ENCODE data around the gene USP40. TPM values are rescaled to one million over a fixed set of nuclear protein-coding genes. Genes with fewer than 3 reads are reported as not detected.

USP40 gene
- total RNA-seq, 1 experiment from 2014 or later: 127 TPM

DNA sequence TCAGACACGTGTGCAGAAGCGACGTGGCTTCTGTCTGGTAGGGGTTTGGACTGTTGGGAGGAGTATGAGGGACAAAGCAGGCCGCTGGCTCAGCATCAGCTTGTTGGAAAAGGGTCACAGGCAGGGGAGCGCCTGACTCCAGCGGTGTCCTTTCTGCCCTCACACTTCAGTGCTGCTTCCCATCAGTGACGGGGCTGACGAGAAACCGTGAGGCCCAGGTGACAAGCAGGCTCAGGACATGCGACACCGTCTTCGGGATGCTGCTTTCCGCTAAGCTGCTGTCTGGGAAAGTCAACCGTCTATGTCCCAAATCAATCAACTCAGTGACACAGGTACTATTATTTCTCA, 90.5 kb downstream of the USP40 start:
- Histone ChIP-seq H3K27me3 (ENCODE audit: insufficient read depth, low read depth) (no peaks in the 10 kb centered on the region), H3K9me2 (ENCODE audit: insufficient read depth) (no peaks in the 10 kb centered on the region), H3F3A (ENCODE audit: insufficient read depth, low read depth) (peaks cover 11% of the 10 kb centered on the region; the same call in 1 of the 2 replicates), H3K4me2 (no peak overlapping the region), H3K27ac (no peak overlapping the region), H2AFZ (no peak overlapping the region), H3K36me3 (ENCODE audit: low read depth) (no peaks in the 10 kb centered on the region), H4K20me1 (ENCODE audit: insufficient read depth) (no peaks in the 10 kb centered on the region), H3K4me3 (no peak overlapping the region), H3K79me2 (ENCODE audit: low read depth) (no peaks in the 10 kb centered on the region), H3K9me3 (ENCODE audit: insufficient read depth, low read depth) (no peaks in the 10 kb centered on the region), H3K4me1 (replicated peaks; ENCODE audit: insufficient read depth) (no peaks in the 10 kb centered on the region)
- CTCF ChIA-PET: no interaction called here
- intact Hi-C loops (cut with micrococcal nuclease; ENCODE audit: unreplicated experiment): no loop called here
- DNase-seq: no peak
- POLR2A ChIA-PET (ENCODE audit: unreplicated experiment): no interaction called here
- TF ChIP-seq, protein P1, sequence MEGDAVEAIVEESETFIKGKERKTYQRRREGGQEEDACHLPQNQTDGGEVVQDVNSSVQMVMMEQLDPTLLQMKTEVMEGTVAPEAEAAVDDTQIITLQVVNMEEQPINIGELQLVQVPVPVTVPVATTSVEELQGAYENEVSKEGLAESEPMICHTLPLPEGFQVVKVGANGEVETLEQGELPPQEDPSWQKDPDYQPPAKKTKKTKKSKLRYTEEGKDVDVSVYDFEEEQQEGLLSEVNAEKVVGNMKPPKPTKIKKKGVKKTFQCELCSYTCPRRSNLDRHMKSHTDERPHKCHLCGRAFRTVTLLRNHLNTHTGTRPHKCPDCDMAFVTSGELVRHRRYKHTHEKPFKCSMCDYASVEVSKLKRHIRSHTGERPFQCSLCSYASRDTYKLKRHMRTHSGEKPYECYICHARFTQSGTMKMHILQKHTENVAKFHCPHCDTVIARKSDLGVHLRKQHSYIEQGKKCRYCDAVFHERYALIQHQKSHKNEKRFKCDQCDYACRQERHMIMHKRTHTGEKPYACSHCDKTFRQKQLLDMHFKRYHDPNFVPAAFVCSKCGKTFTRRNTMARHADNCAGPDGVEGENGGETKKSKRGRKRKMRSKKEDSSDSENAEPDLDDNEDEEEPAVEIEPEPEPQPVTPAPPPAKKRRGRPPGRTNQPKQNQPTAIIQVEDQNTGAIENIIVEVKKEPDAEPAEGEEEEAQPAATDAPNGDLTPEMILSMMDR (conservative IDR thresholded peaks at IDR 0.05): no peak
- no peak for TF ChIP-seq EZH2 (IDR thresholded peaks at IDR 0.05; ENCODE audit: low read depth)
- BruUV-seq (replicated peaks): no TSS peak

DNA sequence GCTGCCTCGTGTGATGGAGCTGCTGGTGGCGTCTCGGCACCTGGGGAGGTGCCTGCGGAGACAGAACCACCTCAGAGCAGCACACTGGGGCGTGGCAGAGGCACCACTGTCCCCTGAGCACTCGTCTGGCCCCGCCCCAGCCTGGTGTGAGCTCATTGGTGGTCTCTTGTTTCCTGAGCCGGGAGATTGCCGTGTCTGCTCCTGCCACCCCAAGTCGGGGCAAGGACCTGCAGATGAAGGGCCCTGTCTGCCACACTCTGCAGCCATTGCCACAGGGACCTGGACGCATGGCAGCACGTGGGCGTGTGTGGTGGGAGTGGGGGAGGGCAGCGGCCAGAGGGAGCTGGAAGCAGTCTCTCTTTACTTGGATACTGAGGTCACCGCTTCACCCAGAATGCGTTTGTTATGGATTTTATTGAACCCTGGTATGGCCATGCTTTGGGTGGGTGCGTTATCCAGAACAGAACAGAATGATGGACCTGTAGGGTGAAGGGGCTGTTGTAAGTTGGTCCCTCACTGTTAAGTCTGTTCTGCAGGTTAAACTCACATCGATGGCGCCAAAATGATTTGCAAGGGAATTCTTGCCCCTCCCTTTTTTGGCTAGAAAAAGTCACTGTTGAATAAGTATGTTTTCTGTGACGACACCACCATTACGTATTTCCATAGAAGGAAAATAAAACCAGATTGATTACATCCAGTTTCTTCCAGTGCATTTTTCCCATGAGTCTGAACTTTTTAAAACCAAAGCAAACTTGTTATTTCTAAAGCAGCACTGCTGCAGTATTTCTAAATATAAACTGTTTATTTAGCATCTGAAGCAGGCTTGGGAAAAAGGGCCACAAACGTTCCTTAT, 92.0 kb downstream of the USP40 start:
- Histone ChIP-seq H2AFZ (no peak overlapping the region), H3K27me3 (ENCODE audit: insufficient read depth, low read depth) (no peaks in the 10 kb centered on the region), H3K4me2 (no peak overlapping the region), H3F3A (ENCODE audit: insufficient read depth, low read depth) (peaks cover 11% of the 10 kb centered on the region; the same call in 1 of the 2 replicates), H3K79me2 (ENCODE audit: low read depth) (no peaks in the 10 kb centered on the region), H3K36me3 (ENCODE audit: low read depth) (0 out of 2 replicates have a peak, but pooled peaks cover 9% of the 10 kb centered on the region), H3K4me1 (replicated peaks; ENCODE audit: insufficient read depth) (no peaks in the 10 kb centered on the region), H4K20me1 (ENCODE audit: insufficient read depth) (0 out of 2 replicates have a peak, but pooled peaks cover 3% of the 10 kb centered on the region), H3K9me2 (ENCODE audit: insufficient read depth) (no peaks in the 10 kb centered on the region), H3K9me3 (ENCODE audit: insufficient read depth, low read depth) (no peaks in the 10 kb centered on the region), H3K4me3 (no peak overlapping the region), H3K27ac (no peak overlapping the region)
- ChIA-PET POLR2A (ENCODE audit: unreplicated experiment) (interaction anchor here (0.6 to 0.9 kb wide), 4 partner anchors 217 to 233 kb away, joined by 3 to 26 read pairs (median 4); no protein-coding TSS in a partner anchor), CTCF (no interaction called here)
- no peak for DNase-seq
- no TSS peak for BruUV-seq (replicated peaks)
- TF ChIP-seq, protein P1 (conservative IDR thresholded peaks at IDR 0.05): no peak
- no peak for TF ChIP-seq EZH2 (IDR thresholded peaks at IDR 0.05; ENCODE audit: low read depth)
- intact Hi-C loops (cut with micrococcal nuclease; ENCODE audit: unreplicated experiment): no loop called here

DNA sequence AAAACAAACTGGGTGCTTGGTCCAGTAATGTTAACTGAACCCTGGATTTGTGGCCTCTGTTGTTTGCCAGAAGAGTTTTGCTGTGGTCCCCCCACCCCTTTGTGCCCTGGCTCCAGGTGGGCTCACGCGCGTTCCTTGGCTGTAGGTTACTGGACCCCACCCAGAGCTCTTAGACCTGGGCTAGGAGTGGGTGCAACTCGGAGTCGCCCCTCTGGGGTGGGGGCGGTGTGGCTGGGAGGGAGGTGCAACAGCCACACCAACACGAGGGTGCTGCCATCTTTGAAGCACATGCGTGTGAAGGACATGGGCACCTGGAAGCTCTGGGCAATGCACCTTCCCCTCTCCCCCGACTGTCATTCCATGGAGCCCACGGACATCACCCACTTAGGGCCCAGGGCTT, 92.7 kb downstream of the USP40 start:
- Histone ChIP-seq H4K20me1 (ENCODE audit: insufficient read depth) (0 out of 2 replicates have a peak, but pooled peaks cover 3% of the 10 kb centered on the region), H3F3A (ENCODE audit: insufficient read depth, low read depth) (peaks cover 11% of the 10 kb centered on the region; the same call in 1 of the 2 replicates), H3K4me1 (replicated peaks; ENCODE audit: insufficient read depth) (no peaks in the 10 kb centered on the region), H3K9me3 (ENCODE audit: insufficient read depth, low read depth) (no peaks in the 10 kb centered on the region), H3K9me2 (ENCODE audit: insufficient read depth) (no peaks in the 10 kb centered on the region), H2AFZ (no peak overlapping the region), H3K27me3 (ENCODE audit: insufficient read depth, low read depth) (no peaks in the 10 kb centered on the region), H3K79me2 (ENCODE audit: low read depth) (no peaks in the 10 kb centered on the region), H3K4me3 (no peak overlapping the region), H3K4me2 (no peak overlapping the region), H3K27ac (no peak overlapping the region), H3K36me3 (ENCODE audit: low read depth) (peaks cover 13% of the 10 kb centered on the region; the same call in 1 of the 2 replicates)
- BruUV-seq (replicated peaks): no TSS peak
- POLR2A ChIA-PET (ENCODE audit: unreplicated experiment): interaction anchor here (0.6 kb wide), 1 partner anchor 233 kb away, joined by 26 read pairs; no protein-coding TSS in a partner anchor
- intact Hi-C loops (cut with micrococcal nuclease; ENCODE audit: unreplicated experiment): no loop called here
- no peak for DNase-seq
- CTCF ChIA-PET: no interaction called here
- TF ChIP-seq, protein P1 (conservative IDR thresholded peaks at IDR 0.05): no peak
- no peak for TF ChIP-seq EZH2 (IDR thresholded peaks at IDR 0.05; ENCODE audit: low read depth)

Data from PC-9 (cell line).